ENCODE measurements around the gene MAG. TPM values are rescaled to one million over a fixed set of nuclear protein-coding genes. Genes with fewer than 3 reads are reported as not detected.

The MAG gene
- total RNA-seq, 1 experiment from 2014 or later = 0.50 TPM

DNA sequence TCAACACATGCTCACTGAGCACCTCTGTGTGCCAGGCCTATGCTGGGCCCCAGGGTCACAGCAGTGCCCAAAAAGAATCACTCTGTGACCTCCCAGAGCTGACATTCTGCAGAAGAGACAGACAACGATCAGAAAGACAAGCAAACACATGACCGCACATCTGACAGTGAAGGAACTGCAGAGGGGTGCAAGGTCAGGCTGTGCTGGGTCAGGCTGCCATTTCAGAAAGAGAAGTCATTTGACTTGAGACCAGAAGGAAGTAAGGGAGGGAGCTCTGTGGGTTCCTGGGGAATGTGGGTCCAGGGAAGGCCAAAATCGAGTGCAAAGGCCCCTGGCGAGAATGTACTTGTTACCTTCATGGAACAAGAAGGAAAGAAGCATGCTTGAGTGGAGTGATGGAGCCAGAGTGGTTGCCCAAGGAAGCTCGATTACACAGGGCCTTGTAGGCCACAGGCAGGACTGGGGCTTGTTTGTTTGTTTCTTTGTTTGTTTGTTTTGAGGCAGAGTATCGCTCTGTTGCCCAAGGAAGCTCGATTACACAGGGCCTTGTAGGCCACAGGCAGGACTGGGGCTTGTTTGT, 25.6 kb downstream of the MAG start:
- Histone ChIP-seq H3K4me3 (no peak overlapping the region), H3K36me3 (no peaks in the 10 kb centered on the region), H3K27me3 (replicated peaks) (no peaks in the 10 kb centered on the region), H3K4me1 (replicated peaks) (peaks cover 26% of the 10 kb centered on the region), H3K27ac (no peak overlapping the region), H3K9me3 (replicated peaks) (no peaks in the 10 kb centered on the region)
- DNase-seq (ENCODE audit: low read depth in 1 of 2, low spot score in 2 of 2) = no peak

DNA sequence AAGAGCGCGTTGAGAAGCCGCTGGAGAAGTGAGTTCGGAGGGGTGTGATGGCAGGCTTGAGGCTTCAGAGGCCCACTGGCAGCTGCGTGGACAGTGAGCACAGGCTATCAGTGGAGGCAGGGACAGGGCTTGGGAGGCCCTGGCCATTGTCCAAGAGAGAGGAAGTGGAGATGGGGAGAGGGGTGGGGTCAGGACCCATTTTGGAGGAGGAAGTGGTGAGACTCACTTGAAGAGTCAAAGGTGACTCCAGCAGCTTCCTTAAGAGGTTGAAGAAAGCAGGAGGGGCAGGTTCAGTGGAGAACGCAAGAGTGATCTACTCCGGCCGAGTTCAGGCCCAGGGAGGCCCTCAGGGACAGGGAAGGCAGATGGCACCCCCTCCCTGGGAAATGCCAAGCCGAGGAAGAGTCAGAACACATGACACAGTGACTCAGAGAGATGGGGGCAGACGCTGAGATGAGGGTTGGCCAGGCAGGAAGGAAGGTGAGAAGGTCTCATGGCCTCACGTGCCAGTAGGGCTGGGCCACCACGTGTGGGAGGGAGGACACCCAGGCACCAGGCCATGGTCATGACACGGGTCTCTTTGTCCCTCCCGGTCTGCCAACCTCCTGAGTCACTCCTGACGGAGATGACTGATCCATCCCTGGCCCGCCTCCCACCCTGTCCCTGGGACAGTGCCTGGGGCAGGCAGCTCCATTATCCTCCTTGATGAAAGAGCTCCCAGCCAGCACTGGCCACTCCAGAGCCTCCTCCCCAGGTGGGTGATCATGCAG, 26.9 kb downstream of the MAG start:
- H3K36me3 ChIP-seq = no peaks in the 10 kb centered on the region
- peaks cover 15% of the 10 kb centered on the region for H3K4me1 ChIP-seq (replicated peaks)
- peak; percentile 81 to 86 for DNase-seq (ENCODE audit: low read depth in 1 of 2, low spot score in 2 of 2)
- no peaks in the 10 kb centered on the region for H3K9me3 ChIP-seq (replicated peaks)
- H3K27me3 ChIP-seq (replicated peaks) = no peaks in the 10 kb centered on the region
- no peak overlapping the region for H3K4me3 ChIP-seq
- peak overlapping the region; percentile 84 for H3K27ac ChIP-seq

DNA sequence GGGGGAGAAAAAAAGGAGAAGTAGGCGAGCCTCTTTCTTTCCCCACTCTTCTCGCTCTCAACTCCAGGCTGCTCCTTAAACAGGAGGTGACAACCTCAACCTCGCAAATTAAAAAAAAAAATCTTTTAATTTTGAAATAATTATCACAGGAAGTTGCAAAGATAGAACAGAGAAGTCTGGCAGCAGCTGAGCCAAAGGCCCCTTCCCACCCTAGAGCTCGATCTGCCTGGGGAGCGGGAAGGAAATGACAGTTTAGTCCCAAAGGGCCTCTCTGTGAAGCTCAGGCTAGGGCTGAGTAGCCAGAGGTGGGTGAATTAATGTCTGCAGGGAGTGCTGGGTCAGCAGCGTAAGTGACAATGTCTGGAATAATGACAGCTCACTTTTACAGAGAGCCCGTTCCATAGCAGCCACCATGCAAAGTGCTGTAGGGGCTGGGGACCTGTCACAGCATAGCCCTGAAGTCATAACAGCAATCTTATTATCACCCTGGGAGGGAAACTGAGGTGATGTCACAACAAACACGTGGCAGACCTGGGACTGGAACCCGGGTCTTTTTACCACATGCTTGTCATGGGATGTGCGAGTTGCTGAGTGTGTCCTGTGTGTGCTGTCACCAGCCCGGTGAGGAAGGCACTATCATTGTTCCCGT, 28.2 kb downstream of the MAG start:
- H3K4me1 ChIP-seq (replicated peaks) = peaks cover 15% of the 10 kb centered on the region
- DNase-seq (ENCODE audit: low read depth in 1 of 2, low spot score in 2 of 2) = no peak
- H3K9me3 ChIP-seq (replicated peaks) = no peaks in the 10 kb centered on the region
- H3K27ac ChIP-seq = no peak overlapping the region
- no peaks in the 10 kb centered on the region for H3K36me3 ChIP-seq
- H3K27me3 ChIP-seq (replicated peaks) = no peaks in the 10 kb centered on the region
- no peak overlapping the region for H3K4me3 ChIP-seq

GRCh38 chr19:35321291-35321690, 29.3 kb downstream of the MAG start:
- Histone ChIP-seq H3K4me3 (no peak overlapping the region), H3K36me3 (no peaks in the 10 kb centered on the region), H3K9me3 (replicated peaks) (no peaks in the 10 kb centered on the region), H3K27me3 (replicated peaks) (no peaks in the 10 kb centered on the region), H3K4me1 (replicated peaks) (peaks cover 15% of the 10 kb centered on the region), H3K27ac (no peak overlapping the region)
- DNase-seq (ENCODE audit: low read depth in 1 of 2, low spot score in 2 of 2) = no peak

DNA sequence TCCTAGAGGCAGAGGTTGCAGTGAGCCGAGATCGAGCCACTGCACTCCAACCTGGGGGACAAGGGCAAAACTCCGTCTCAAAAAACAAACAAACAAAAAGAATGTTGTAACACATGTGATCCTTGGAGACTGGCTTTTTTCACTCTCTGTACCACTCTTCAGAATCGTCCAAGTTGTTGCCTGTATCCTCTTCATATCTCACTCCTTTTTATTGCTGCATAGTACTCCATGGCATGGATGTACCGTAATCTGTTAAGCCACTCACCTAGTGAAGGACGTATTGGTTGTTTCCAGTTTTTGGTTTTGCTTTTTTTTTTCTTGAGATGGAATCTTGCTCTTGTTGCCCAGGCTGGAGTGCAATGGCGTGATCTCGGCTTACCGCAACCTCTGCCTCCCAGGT, 30.1 kb downstream of the MAG start:
- Histone ChIP-seq H3K27ac (no peak overlapping the region), H3K4me1 (replicated peaks) (peaks cover 15% of the 10 kb centered on the region), H3K9me3 (replicated peaks) (no peaks in the 10 kb centered on the region), H3K4me3 (no peak overlapping the region), H3K27me3 (replicated peaks) (no peaks in the 10 kb centered on the region), H3K36me3 (no peaks in the 10 kb centered on the region)
- DNase-seq (ENCODE audit: low read depth in 1 of 2, low spot score in 2 of 2) = no peak

GRCh38 chr19:35327642-35328041, 35.7 kb downstream of the MAG start:
- H3K27ac ChIP-seq = no peak overlapping the region
- H3K4me3 ChIP-seq = no peak overlapping the region
- H3K27me3 ChIP-seq (replicated peaks) = no peaks in the 10 kb centered on the region
- H3K9me3 ChIP-seq (replicated peaks) = no peaks in the 10 kb centered on the region
- no peaks in the 10 kb centered on the region for H3K36me3 ChIP-seq
- DNase-seq (ENCODE audit: low read depth in 1 of 2, low spot score in 2 of 2) = no peak
- H3K4me1 ChIP-seq (replicated peaks) = no peaks in the 10 kb centered on the region

GRCh38 chr19:35328851-35329285, 36.9 kb downstream of the MAG start, which contains the start of gene CD22:
TSS of gene CD22 (plus strand) at chr19:35329187. CDS start at chr19:35332041, 2,854 bp downstream.
- no peak for DNase-seq (ENCODE audit: low read depth in 1 of 2, low spot score in 2 of 2)
- Histone ChIP-seq H3K27me3 (replicated peaks) (no peaks in the 10 kb centered on the region), H3K27ac (no peak within 1 kb of the TSS), H3K4me3 (no peak within 1 kb of the TSS), H3K4me1 (replicated peaks) (no peaks in the 10 kb centered on the region), H3K36me3 (no peaks in the 10 kb centered on the region), H3K9me3 (replicated peaks) (no peaks in the 10 kb centered on the region)

DNA sequence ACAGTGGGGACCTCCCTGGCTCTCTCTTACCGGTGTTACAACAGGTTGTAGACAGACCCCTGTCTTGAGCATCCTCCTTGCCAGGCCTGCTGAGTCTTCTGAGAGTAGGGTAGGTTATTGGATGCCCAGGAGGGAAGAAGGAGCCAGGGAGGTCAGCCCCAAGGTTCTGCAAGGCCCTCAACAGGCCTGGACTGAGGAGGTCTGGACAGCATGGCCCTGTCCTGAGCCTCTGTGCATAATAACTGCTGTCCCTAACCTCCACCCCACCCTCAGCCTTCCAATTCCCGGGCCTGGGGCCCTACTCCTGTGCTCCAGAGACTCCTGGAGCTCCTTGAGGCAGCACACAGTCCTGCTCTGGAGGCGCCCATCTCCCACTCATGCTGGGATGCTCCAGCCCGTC, 37.4 kb downstream of the MAG start:
- no peak overlapping the region for H3K27ac ChIP-seq
- H3K36me3 ChIP-seq = no peaks in the 10 kb centered on the region
- no peak for DNase-seq (ENCODE audit: low read depth in 1 of 2, low spot score in 2 of 2)
- H3K4me1 ChIP-seq (replicated peaks) = no peaks in the 10 kb centered on the region
- no peaks in the 10 kb centered on the region for H3K9me3 ChIP-seq (replicated peaks)
- H3K27me3 ChIP-seq (replicated peaks) = no peaks in the 10 kb centered on the region
- no peak overlapping the region for H3K4me3 ChIP-seq

- no peaks in the 10 kb centered on the region for H3K27me3 ChIP-seq (replicated peaks)
These were observed 38.5 kb downstream of the MAG start for GRCh38 chr19:35330475-35330874.

DNA sequence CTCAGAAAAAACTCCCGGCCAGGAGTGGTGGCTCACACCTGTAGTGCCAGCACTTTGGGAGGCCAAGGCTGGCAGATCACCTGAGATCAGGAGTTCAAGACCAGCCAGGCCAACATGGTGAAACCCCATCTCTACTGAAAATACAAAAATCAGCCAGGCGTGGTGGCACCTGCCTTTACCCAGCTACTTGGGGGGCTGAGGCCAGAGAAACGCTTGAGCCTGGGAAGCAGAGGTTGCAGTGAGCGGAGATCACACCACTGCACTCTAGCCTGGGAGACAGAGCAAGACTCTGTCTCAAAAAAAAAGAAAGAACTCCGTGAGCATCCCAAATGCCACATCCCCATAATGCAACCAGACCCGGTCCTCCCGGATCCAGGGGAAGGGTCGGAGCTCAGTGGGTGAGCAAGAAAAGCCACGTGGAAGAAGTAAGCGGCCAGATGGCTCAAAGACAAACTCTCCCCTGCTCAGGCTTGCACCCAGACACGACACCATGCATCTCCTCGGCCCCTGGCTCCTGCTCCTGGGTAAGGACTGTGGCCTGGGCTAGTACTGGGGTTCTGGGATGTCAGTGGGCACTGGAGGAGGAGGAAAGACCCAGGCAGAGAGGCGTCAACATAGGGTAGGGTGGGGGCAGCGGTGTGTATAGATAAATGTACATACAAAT, 39.7 kb downstream of the MAG start:
- no peak for DNase-seq (ENCODE audit: low read depth in 1 of 2, low spot score in 2 of 2)
- H3K27ac ChIP-seq = no peak overlapping the region
- no peaks in the 10 kb centered on the region for H3K36me3 ChIP-seq
- no peaks in the 10 kb centered on the region for H3K27me3 ChIP-seq (replicated peaks)
- H3K4me3 ChIP-seq = no peak overlapping the region
- H3K4me1 ChIP-seq (replicated peaks) = no peaks in the 10 kb centered on the region
- H3K9me3 ChIP-seq (replicated peaks) = no peaks in the 10 kb centered on the region

More at GRCh38 chr19:35330475-35330874, 38.5 kb downstream of the MAG start:
- Histone ChIP-seq H3K9me3 (replicated peaks) (no peaks in the 10 kb centered on the region), H3K27ac (no peak overlapping the region), H3K4me1 (replicated peaks) (no peaks in the 10 kb centered on the region), H3K36me3 (no peaks in the 10 kb centered on the region), H3K4me3 (no peak overlapping the region)
- DNase-seq (ENCODE audit: low read depth in 1 of 2, low spot score in 2 of 2) = no peak

DNA sequence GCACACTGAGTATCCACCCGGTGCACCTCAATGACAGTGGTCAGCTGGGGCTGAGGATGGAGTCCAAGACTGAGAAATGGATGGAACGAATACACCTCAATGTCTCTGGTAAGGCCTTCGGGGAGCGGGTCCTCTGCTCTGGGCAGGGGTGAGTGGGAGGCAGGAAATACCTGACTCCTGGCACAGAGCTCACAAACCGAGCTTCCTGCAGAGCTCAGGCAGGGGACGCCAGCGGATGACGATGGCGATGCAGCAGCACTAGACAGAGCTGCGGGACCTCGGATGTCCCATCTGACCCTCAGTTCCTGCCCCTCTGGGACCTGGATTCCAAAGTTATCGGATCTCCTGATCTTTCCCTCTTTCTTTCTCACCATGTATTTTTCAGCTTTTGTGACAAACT, 40.9 kb downstream of the MAG start:
- no peaks in the 10 kb centered on the region for H3K27me3 ChIP-seq (replicated peaks)
- H3K4me1 ChIP-seq (replicated peaks) = no peaks in the 10 kb centered on the region
- no peak for DNase-seq (ENCODE audit: low read depth in 1 of 2, low spot score in 2 of 2)
- H3K36me3 ChIP-seq = no peaks in the 10 kb centered on the region
- no peak overlapping the region for H3K27ac ChIP-seq
- no peak overlapping the region for H3K4me3 ChIP-seq
- no peaks in the 10 kb centered on the region for H3K9me3 ChIP-seq (replicated peaks)

DNA sequence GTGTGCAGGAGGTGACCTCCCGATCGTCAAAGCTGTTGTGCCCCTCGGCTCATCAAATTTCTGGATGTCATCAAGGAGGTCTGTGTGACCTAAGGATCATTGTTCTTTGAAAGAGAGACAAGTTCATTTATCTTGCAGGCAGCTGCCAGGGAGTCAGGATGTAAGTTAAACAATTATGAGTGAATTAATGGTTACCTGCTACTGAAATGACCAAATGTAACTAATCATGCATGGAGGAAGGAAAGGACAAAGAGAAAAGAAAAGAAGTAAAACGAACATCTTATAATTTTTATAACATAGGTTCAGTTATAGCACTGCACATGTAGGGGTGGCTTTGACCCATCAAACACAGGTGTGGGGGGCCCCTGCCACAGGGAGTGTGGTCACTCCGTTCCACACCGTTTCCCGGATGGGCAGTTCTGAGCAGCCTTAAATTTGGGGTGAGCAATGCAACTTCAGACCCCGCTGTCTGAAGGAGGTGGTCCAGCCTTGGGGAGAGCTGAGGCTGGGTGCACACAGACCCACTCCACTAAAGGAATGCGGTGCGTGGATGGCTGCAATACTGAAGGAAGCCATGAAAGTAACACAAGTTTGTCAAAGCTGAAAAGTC, 42.3 kb downstream of the MAG start:
- Histone ChIP-seq H3K36me3 (no peaks in the 10 kb centered on the region), H3K9me3 (replicated peaks) (no peaks in the 10 kb centered on the region), H3K27me3 (replicated peaks) (no peaks in the 10 kb centered on the region), H3K27ac (no peak overlapping the region), H3K4me3 (no peak overlapping the region), H3K4me1 (replicated peaks) (no peaks in the 10 kb centered on the region)
- DNase-seq (ENCODE audit: low read depth in 1 of 2, low spot score in 2 of 2) = no peak

- no peaks in the 10 kb centered on the region for H3K36me3 ChIP-seq
- H3K27ac ChIP-seq = no peak overlapping the region
- no peak for DNase-seq (ENCODE audit: low read depth in 1 of 2, low spot score in 2 of 2)
- H3K4me1 ChIP-seq (replicated peaks) = no peaks in the 10 kb centered on the region
- H3K4me3 ChIP-seq = no peak overlapping the region
- H3K27me3 ChIP-seq (replicated peaks) = no peaks in the 10 kb centered on the region
- no peaks in the 10 kb centered on the region for H3K9me3 ChIP-seq (replicated peaks)
These were observed 44.4 kb downstream of the MAG start for GRCh38 chr19:35336166-35336955.

All from SJSA1 (cell line).